BJ (cell line): ENCODE data around the gene CTBP1. TPM values are rescaled to one million over a fixed set of nuclear protein-coding genes. Genes with fewer than 3 reads are reported as not detected.

Source experiments
- CTCF ChIA-PET: fragments of 350-600 bp; formaldehyde crosslinking; extraction: SDS; loops from one replicate; lab custom pipeline; 2021; ENCODE audit warnings: antibody characterized with exemption, inconsistent platforms; lab: Yijun Ruan, JAX
- POLR2A ChIA-PET: fragments of 300-600 bp; sonication (Branson Sonifier 250); formaldehyde crosslinking; extraction: SDS; loops from one replicate; lab custom pipeline; 2021; ENCODE audit warnings: antibody characterized with exemption; lab: Charles Lee
- DNase-seq: peaks from one replicate; pipeline ENCODE4 v3.0.0-alpha.2; 2011; ENCODE audit warnings: low read depth
- H3K27me3 ChIP-seq: 2 replicates; pipeline ENCODE4 v1.6.0; 2011; ENCODE audit warnings: low read length; ENCODE audit not compliant: control insufficient read depth, insufficient read depth
- H3K36me3 ChIP-seq: 2 replicates; pipeline ENCODE4 v1.5.1; 2011; ENCODE audit warnings: low read length; ENCODE audit not compliant: control insufficient read depth, insufficient read depth
- H3K4me3 ChIP-seq: 2 replicates; pipeline ENCODE4 v1.5.1; 2011; ENCODE audit warnings: low read depth, mild to moderate bottlenecking, control low read depth, low read length
- CTCF ChIP-seq: IDR thresholded peaks from 2 replicates; pipeline ENCODE4 v1.5.1; 2011; ENCODE audit warnings: low read depth, mild to moderate bottlenecking, control low read depth, inconsistent platforms, low read length, moderate library complexity; ENCODE audit not compliant: insufficient read depth
- polyA plus RNA-seq: library from polyadenylated mRNA; depleted of rRNA; stranded (reverse); fragments of >200 nt; gene quantifications from 2 replicates; pipeline ENCODE4 v1.2.3, GENCODE V29; 2011

CTBP1 gene
- polyA plus RNA-seq, 1 experiment, result 106 TPM

GRCh38 chr4:1222036-1222789, 26.7 kb downstream of the CTBP1 start:
- no peak overlapping the region for H3K4me3 ChIP-seq
- POLR2A ChIA-PET, result no interaction called here
- H3K27me3 ChIP-seq, result no peaks in the 10 kb centered on the region
- H3K36me3 ChIP-seq, result peaks cover 38% of the 10 kb centered on the region
- TF ChIP-seq CTCF, result no peak
- CTCF ChIA-PET, result no interaction called here
- no peak for DNase-seq

- H3K36me3 ChIP-seq, result peaks cover 34% of the 10 kb centered on the region
- no peak overlapping the region for H3K4me3 ChIP-seq
- POLR2A ChIA-PET, result no interaction called here
- no peak for TF ChIP-seq CTCF
- CTCF ChIA-PET, result no interaction called here
- DNase-seq, result no peak
- H3K27me3 ChIP-seq, result no peaks in the 10 kb centered on the region
Observed at GRCh38 chr4:1221155-1221870, 27.6 kb downstream of the CTBP1 start.

- H3K27me3 ChIP-seq, result no peaks in the 10 kb centered on the region
- no peak for DNase-seq
- TF ChIP-seq CTCF, result no peak
- peaks cover 38% of the 10 kb centered on the region for H3K36me3 ChIP-seq
- POLR2A ChIA-PET, result no interaction called here
- no peak overlapping the region for H3K4me3 ChIP-seq
- CTCF ChIA-PET, result interaction anchor here (1.3 kb wide), 1 partner anchor 54 kb away, joined by 3 read pairs; no protein-coding TSS in a partner anchor
Observed at GRCh38 chr4:1220566-1220965, 28.4 kb downstream of the CTBP1 start.

GRCh38 chr4:1219566-1219950, 29.4 kb downstream of the CTBP1 start:
- TF ChIP-seq CTCF, result no peak
- H3K36me3 ChIP-seq, result peaks cover 39% of the 10 kb centered on the region
- ChIA-PET POLR2A (no interaction called here), CTCF (interaction anchor here (1.3 kb wide), 1 partner anchor 53 kb away, joined by 3 read pairs; no protein-coding TSS in a partner anchor)
- no peaks in the 10 kb centered on the region for H3K27me3 ChIP-seq
- no peak for DNase-seq
- H3K4me3 ChIP-seq, result no peak overlapping the region
